ENCODE measurements around the gene GH2.
"Not testable (repeated sequence)": the region's sequence is repeated elsewhere in the genome, so short reads cannot be mapped to it uniquely, and the experiment has no call there.

The GH2 gene

GRCh38 chr17:63881935-63882601 is at the start of gene GH2:
GH2 (minus strand) TSS chr17:63881944; CDS start chr17:63881801, 143 bp downstream.
- peak in 1 of 2 donors; percentile 41 for DNase-seq (ENCODE audit: low read depth in 2 of 2)

GRCh38 chr17:63930951-63931575 is 49.3 kb upstream of the GH2 start:
- DNase-seq (ENCODE audit: low read depth in 2 of 2), result peak in 1 of 2 donors; percentile 27

DNA sequence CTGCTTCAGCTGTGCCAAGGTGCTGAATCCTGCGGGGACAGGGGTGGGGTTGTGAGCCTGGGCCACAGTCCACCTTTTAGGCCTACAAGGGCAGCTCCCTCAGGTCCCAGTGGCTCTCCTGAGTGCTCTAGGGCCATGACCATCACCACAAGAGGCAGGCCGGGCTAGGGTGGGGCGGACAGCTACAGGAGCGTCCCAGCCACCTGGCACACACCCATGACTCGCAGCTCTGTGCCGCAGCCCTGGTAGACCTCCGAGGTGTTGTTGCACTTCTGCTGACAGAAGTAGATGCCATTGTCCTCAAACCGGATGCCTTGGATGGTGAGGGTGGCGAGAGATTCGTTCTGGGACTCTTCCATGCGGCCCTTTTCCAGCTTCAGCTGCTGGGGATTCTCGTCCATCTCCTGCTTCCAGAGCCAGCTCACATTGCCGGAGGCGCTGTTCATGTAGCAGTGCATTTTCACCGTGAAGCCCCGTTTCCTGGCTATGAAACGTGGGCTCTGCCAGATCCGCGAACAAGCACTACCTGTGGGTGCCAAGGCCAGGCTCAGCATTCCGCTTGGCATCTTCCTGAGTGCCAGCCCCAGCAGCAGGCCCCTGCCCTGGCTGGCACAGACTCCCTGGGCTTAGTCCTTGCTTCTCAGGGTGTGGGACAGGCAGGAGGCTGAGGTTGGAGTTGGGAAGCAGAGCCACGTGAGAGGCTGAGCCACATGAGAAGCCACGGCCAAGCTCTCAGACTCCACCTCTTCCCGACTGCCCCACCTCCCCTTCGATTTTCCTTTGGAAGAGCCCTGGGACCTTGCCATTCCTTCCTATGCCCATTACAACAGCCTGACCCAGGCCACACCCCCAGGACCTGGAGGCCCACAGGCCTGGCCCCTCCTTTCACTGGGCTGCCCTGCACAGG is 48.4 kb upstream of the GH2 start:
- no peak for DNase-seq (ENCODE audit: low read depth in 2 of 2)

DNA sequence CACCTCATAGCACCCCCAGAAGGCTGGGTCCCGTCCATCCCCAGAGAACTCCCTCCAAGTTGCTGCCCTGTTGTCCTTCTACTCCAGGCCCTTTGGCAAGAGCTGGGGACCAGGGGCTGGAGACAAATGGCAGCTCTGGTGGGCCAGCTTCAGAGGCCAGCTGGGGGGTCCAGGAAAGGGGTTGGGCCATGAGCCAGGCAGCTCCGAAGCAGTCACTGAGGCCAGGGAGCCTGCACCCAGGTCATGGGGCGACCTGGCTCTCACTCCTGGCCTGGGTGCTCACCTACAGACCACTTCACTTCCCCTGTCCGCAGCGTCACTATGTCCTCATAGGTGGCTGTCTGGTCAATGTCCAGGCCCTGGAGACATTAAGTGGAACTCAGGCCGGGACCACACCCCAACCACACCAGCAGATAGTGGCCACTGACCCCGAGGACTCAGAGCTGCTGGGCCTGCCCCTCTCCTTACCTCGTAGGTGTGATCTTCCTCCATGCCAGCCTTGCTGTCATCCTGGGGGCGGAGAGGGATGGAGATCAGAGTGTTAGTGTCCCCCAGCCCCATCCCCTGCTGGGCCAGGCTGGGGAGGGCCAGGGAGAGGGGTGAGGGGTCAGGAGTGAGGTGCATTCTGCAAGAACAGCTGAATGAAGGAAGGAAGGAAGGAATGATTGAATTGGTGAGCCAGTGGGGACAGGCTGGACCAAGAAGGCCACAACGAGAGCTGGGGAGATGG is 47.4 kb upstream of the GH2 start:
- DNase-seq (ENCODE audit: low read depth in 2 of 2), result no peak

GRCh38 chr17:63928172-63928666 is 46.5 kb upstream of the GH2 start:
- no peak for DNase-seq (ENCODE audit: low read depth in 2 of 2)

DNA sequence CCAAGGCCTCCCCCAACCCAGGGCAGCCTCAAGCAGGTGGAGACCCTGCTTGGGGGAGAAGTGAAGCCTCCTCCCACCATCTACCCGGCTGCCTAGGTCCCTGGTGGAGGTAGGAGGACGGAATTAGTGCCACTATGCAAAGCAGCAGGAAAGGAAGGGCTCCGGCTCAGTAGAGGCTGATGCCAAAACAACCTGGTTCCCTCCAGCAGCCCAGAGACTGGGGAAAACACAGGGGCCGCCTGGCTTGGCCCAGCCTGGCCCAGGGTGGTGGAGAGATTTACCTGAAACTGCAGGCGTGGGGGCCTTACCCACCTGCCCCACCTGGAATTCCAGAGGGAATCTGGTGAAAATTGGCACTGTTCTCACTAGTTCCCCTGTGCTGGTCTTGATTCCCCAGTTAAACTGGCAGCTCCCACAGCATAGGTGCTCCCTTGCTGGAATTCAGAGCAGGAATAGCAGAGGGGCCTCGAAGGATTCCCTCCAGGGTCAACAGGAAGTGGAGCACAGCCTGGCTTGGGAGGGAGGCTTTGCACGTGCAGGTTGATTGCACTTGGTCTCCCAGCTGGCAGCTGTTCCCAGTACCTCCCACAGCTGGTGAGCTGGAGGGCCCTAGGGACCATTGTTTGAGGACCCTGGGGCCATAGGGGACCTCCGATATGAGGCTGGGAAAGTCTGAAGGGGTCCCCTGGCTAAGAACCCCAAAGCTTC is 45.9 kb upstream of the GH2 start:
- DNase-seq (ENCODE audit: low read depth in 2 of 2), result no peak

GRCh38 chr17:63926164-63926563 is 44.4 kb upstream of the GH2 start:
- DNase-seq (ENCODE audit: low read depth in 2 of 2), result no peak

DNA sequence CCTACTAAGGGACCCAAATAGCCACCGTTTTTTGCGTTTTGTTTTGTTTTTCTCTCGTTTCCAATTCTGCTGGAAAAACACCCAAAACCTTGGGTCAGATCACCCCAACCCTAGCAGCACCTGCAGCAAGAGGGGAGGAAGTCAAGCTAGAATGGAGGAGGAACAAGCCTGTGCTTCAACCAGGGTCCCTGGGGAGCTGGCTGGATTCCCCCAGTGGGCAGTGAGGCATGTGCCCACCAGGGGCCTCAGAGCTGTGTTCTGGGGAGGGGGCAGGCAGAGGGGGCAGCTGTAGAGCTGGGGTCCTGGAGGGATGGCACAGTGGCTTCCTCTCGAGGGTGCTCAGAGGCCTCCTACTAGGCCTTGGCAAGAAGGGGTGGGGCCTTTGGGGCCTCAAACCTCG is 43.9 kb upstream of the GH2 start:
- no peak for DNase-seq (ENCODE audit: low read depth in 2 of 2)

DNA sequence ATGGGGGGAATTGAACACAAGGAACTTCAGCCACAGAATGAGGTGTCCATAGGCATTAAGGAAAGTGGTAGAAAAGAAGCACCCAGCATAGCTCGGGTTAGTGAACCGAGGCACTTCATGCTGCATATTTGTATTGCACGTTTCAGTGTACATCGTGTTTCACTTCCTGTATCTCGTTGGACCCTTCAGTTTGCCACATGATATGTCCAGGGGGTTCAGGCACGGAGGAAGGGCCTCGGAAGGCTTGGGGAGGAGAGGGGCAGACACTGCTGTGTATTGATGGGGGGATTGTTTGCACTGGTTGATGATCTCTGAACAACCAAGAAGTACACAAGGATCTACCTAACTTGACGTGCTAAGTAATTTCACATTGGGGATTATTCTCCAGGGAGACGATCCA is 40.7 kb upstream of the GH2 start:
- not testable (repeated sequence) for DNase-seq (ENCODE audit: low read depth in 2 of 2)

GRCh38 chr17:63920779-63921178 is 39.0 kb upstream of the GH2 start:
- not testable (repeated sequence) for DNase-seq (ENCODE audit: low read depth in 2 of 2)

DNA sequence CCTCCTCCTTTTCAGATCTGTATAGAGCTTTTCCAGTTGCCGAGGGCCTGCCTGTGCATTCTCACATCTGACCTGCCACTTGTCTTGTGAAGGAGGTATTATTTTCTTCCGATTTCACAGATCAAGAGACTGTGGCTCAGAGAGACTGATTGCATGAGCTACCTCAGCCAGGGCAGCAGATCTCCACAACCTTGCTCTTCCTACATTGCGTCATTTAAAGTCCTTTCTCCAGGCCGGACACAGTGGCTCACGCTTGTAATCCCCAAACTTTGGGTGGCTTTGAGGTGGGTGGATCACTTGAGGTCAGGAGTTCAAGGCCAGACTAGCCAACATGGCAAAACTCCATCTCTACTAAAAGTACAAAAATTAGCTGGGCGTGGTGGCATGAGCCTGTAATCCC is 38.3 kb upstream of the GH2 start:
- not testable (repeated sequence) for DNase-seq (ENCODE audit: low read depth in 2 of 2)

- peak; percentile 42 to 55 for DNase-seq (ENCODE audit: low read depth in 2 of 2)
Measured at GRCh38 chr17:63919311-63919723, 37.6 kb upstream of the GH2 start.

- DNase-seq (ENCODE audit: low read depth in 2 of 2), result not testable (repeated sequence)
Measured at GRCh38 chr17:63918789-63919305, 37.1 kb upstream of the GH2 start, which contains the start of gene GH1. GH1 (minus strand) TSS chr17:63918839; CDS start chr17:63918776, 63 bp downstream.

- no peak for DNase-seq (ENCODE audit: low read depth in 2 of 2)
Measured at GRCh38 chr17:63918305-63918704, 36.6 kb upstream of the GH2 start.

GRCh38 chr17:63917646-63918045 is 35.9 kb upstream of the GH2 start:
- no peak for DNase-seq (ENCODE audit: low read depth in 2 of 2)

DNA sequence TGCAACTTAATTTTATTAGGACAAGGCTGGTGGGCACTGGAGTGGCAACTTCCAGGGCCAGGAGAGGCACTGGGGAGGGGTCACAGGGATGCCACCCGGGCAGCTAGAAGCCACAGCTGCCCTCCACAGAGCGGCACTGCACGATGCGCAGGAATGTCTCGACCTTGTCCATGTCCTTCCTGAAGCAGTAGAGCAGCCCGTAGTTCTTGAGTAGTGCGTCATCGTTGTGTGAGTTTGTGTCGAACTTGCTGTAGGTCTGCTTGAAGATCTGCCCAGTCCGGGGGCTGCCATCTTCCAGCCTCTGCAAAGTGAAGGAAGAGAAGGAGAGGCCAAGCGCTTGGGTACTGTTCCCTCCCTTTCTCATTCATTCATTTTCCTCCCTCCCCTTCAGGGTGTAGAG is 35.5 kb upstream of the GH2 start:
- DNase-seq (ENCODE audit: low read depth in 2 of 2), result not testable (repeated sequence)

DNA sequence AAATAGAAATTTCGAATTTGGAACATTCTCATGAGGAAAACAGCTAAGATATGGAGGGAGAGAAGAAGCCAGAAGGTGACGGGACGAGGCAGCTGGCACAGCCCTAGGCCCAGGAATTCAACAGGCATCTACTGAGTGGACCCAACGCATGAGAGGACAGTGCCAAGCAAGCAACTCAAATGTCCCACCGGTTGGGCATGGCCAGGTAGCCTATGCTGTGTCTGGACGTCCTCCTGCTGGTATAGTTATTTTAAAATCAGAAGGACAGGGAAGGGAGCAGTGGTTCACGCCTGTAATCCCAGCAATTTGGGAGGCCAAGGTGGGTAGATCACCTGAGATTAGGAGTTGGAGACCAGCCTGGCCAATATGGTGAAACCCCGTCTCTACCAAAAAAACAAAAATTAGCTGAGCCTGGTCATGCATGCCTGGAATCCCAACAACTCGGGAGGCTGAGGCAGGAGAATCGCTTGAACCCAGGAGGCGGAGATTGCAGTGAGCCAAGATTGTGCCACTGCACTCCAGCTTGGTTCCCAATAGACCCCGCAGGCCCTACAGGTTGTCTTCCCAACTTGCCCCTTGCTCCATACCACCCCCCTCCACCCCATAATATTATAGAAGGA is 34.9 kb upstream of the GH2 start:
- no peak for DNase-seq (ENCODE audit: low read depth in 2 of 2)

GRCh38 chr17:63915753-63916152 is 34.0 kb upstream of the GH2 start:
- DNase-seq (ENCODE audit: low read depth in 2 of 2), result not testable (repeated sequence)

- no peak for DNase-seq (ENCODE audit: low read depth in 2 of 2)
Measured at GRCh38 chr17:63914471-63914870, 32.7 kb upstream of the GH2 start.

- DNase-seq (ENCODE audit: low read depth in 2 of 2), result peak; percentile 34 to 50
Measured at GRCh38 chr17:63911657-63912100, 29.9 kb upstream of the GH2 start.

All from stimulated activated CD8-positive, alpha-beta memory T cell treated with anti-CD3 and anti-CD28 coated beads, Interleukin-7, amount 100 ng/mL, for 1 hour (primary cell).